ENCODE data around the gene RHOV. TPM values are rescaled to one million over a fixed set of nuclear protein-coding genes. Genes with fewer than 3 reads are reported as not detected.

RHOV gene
- total RNA-seq, 1 experiment from 2014 or later: 4.2 TPM

GRCh38 chr15:40911693-40912092, 37.7 kb upstream of the RHOV start:
- intact Hi-C loops (cut with micrococcal nuclease; ENCODE audit: unreplicated experiment): no loop called here
- BruUV-seq (replicated peaks): no TSS peak
- no peak for TF ChIP-seq CTCF (IDR thresholded peaks at IDR 0.05; ENCODE audit: unreplicated experiment)

GRCh38 chr15:40911141-40911540, 37.1 kb upstream of the RHOV start:
- Mint-ChIP-seq H3K4me3 (ENCODE audit: low read depth, unreplicated experiment) (no peak overlapping the region), H3K36me3 (ENCODE audit: insufficient read depth, unreplicated experiment) (peaks cover 15% of the 10 kb centered on the region), H3K9me3 (ENCODE audit: low read depth, unreplicated experiment) (no peaks in the 10 kb centered on the region), H3K27ac (ENCODE audit: unreplicated experiment) (no peak overlapping the region), H3K4me1 (ENCODE audit: low read depth, unreplicated experiment) (no peaks in the 10 kb centered on the region), H3K27me3 (ENCODE audit: unreplicated experiment) (no peaks in the 10 kb centered on the region)
- DNase-seq: no peak
- TF ChIP-seq CTCF (IDR thresholded peaks at IDR 0.05; ENCODE audit: unreplicated experiment): no peak
- no TSS peak for BruUV-seq (replicated peaks)
- intact Hi-C loops (cut with micrococcal nuclease; ENCODE audit: unreplicated experiment): no loop called here
- CTCF ChIA-PET: no interaction called here

More at GRCh38 chr15:40911693-40912092, 37.7 kb upstream of the RHOV start:
- no peak overlapping the region for H3K27ac Mint-ChIP-seq (ENCODE audit: unreplicated experiment)
- no peaks in the 10 kb centered on the region for H3K27me3 Mint-ChIP-seq (ENCODE audit: unreplicated experiment)
- H3K9me3 Mint-ChIP-seq (ENCODE audit: low read depth, unreplicated experiment): no peaks in the 10 kb centered on the region
- DNase-seq: no peak
- H3K4me1 Mint-ChIP-seq (ENCODE audit: low read depth, unreplicated experiment): no peaks in the 10 kb centered on the region
- peaks cover 15% of the 10 kb centered on the region for H3K36me3 Mint-ChIP-seq (ENCODE audit: insufficient read depth, unreplicated experiment)
- no peak overlapping the region for H3K4me3 Mint-ChIP-seq (ENCODE audit: low read depth, unreplicated experiment)
- CTCF ChIA-PET: no interaction called here

GRCh38 chr15:40909662-40910630, 35.9 kb upstream of the RHOV start:
- Mint-ChIP-seq H3K4me1 (ENCODE audit: low read depth, unreplicated experiment) (no peaks in the 10 kb centered on the region), H3K9me3 (ENCODE audit: low read depth, unreplicated experiment) (no peaks in the 10 kb centered on the region), H3K4me3 (ENCODE audit: low read depth, unreplicated experiment) (no peak overlapping the region), H3K27ac (ENCODE audit: unreplicated experiment) (no peak overlapping the region), H3K36me3 (ENCODE audit: insufficient read depth, unreplicated experiment) (peaks cover 15% of the 10 kb centered on the region), H3K27me3 (ENCODE audit: unreplicated experiment) (no peaks in the 10 kb centered on the region)
- CTCF ChIA-PET: no interaction called here
- DNase-seq: no peak
- TF ChIP-seq CTCF (IDR thresholded peaks at IDR 0.05; ENCODE audit: unreplicated experiment): no peak
- BruUV-seq (replicated peaks): no TSS peak
- intact Hi-C loops (cut with micrococcal nuclease; ENCODE audit: unreplicated experiment): loop anchor here (10.0 kb wide), 1 partner anchor 55 kb away; no protein-coding TSS in a partner anchor

- intact Hi-C loops (cut with micrococcal nuclease; ENCODE audit: unreplicated experiment): loop anchor here (10.0 kb wide), 1 partner anchor 57 kb away; no protein-coding TSS in a partner anchor
- Mint-ChIP-seq H3K4me3 (ENCODE audit: low read depth, unreplicated experiment) (no peak overlapping the region), H3K9me3 (ENCODE audit: low read depth, unreplicated experiment) (no peaks in the 10 kb centered on the region), H3K36me3 (ENCODE audit: insufficient read depth, unreplicated experiment) (peaks cover 23% of the 10 kb centered on the region), H3K27ac (ENCODE audit: unreplicated experiment) (no peak overlapping the region), H3K27me3 (ENCODE audit: unreplicated experiment) (no peaks in the 10 kb centered on the region), H3K4me1 (ENCODE audit: low read depth, unreplicated experiment) (no peaks in the 10 kb centered on the region)
- BruUV-seq (replicated peaks): no TSS peak
- DNase-seq: no peak
- CTCF ChIA-PET: no interaction called here
- TF ChIP-seq CTCF (IDR thresholded peaks at IDR 0.05; ENCODE audit: unreplicated experiment): no peak
These were observed 34.1 kb upstream of the RHOV start for GRCh38 chr15:40908095-40908494.
